Caco-2 (cell line): ENCODE results near the gene PLCB1. TPM values are rescaled to one million over a fixed set of nuclear protein-coding genes. Genes with fewer than 3 reads are reported as not detected.

Source experiments
- BruUV-seq: library from RNA; stranded (reverse); fragments of 400-500 nt; replicated peaks from 2 replicates; lab custom pipeline; 2021; lab: Mats Ljungman, UMichigan
- CTCF ChIA-PET: fragments of 300-600 bp; sonication (Branson Sonifier 250); formaldehyde crosslinking; loops from one replicate; lab custom pipeline; 2022; ENCODE audit warnings: antibody characterized with exemption; lab: Charles Lee
- POLR2A ChIA-PET: fragments of 300-600 bp; sonication (Branson Sonifier 250); formaldehyde crosslinking; loops from one replicate; lab custom pipeline; 2022; ENCODE audit warnings: antibody characterized with exemption; lab: Charles Lee
- DNase-seq, 2 experiments: peaks; one replicate each; pipeline versions ENCODE4 v3.0.0 to v3.0.0-alpha.2; 2020 to 2022
- H3K27me3 ChIP-seq: replicated peaks from 2 replicates; pipeline ENCODE4 v1.6.0; 2011; ENCODE audit warnings: low read length; ENCODE audit not compliant: control insufficient read depth, insufficient read depth
- H3K36me3 ChIP-seq: 2 replicates; pipeline ENCODE4 v1.5.1; 2011; ENCODE audit warnings: low read length; ENCODE audit not compliant: control insufficient read depth, insufficient read depth
- H3K4me1 ChIP-seq: fragments of 250-450 bp; sonication (Bioruptor Pico); 2 replicates; pipeline ENCODE4 v1.5.1; 2020; ENCODE audit warnings: mild to moderate bottlenecking
- H3K4me3 ChIP-seq: 2 replicates; pipeline ENCODE4 v1.5.1; 2011; ENCODE audit warnings: low read depth, mild to moderate bottlenecking, control low read depth, low read length
- H3K9me3 ChIP-seq: fragments of 250-450 bp; sonication (Bioruptor Pico); 2 replicates; pipeline ENCODE4 v1.5.1; 2020; ENCODE audit warnings: mild to moderate bottlenecking, moderate library complexity
- H3K27ac Mint-ChIP-seq: one replicate; pipeline ENCODE4 v1.8.0; 2022; ENCODE audit warnings: mixed read lengths; ENCODE audit not compliant: unreplicated experiment
- H3K27me3 Mint-ChIP-seq: one replicate; pipeline ENCODE4 v1.8.0; 2022; ENCODE audit warnings: mixed read lengths; ENCODE audit not compliant: insufficient read depth, unreplicated experiment
- H3K36me3 Mint-ChIP-seq: one replicate; pipeline ENCODE4 v1.8.0; 2022; ENCODE audit warnings: mild to moderate bottlenecking, mixed read lengths; ENCODE audit not compliant: insufficient read depth, unreplicated experiment
- H3K4me1 Mint-ChIP-seq: one replicate; pipeline ENCODE4 v1.8.0; 2022; ENCODE audit warnings: low read depth, mixed read lengths; ENCODE audit not compliant: unreplicated experiment
- H3K4me3 Mint-ChIP-seq: one replicate; pipeline ENCODE4 v1.8.0; 2022; ENCODE audit warnings: mild to moderate bottlenecking, moderate library complexity, mixed read lengths; ENCODE audit not compliant: unreplicated experiment
- H3K9me3 Mint-ChIP-seq: one replicate; pipeline ENCODE4 v1.8.0; 2022; ENCODE audit warnings: mixed read lengths; ENCODE audit not compliant: unreplicated experiment
- CTCF ChIP-seq, 2 experiments: fragments of 200-600 bp in 1 of 2; IDR thresholded peaks; 1 replicate in 1 of 2; 2 replicates in 1 of 2; pipeline versions ENCODE4 v1.5.1 to v1.8.0; 2011 to 2022; ENCODE audit warnings: antibody characterized with exemption in 1 of 2, control low read depth in 1 of 2, inconsistent platforms in 1 of 2, low read depth in 1 of 2, low read length in 1 of 2, mild to moderate bottlenecking in 1 of 2, moderate library complexity in 1 of 2; ENCODE audit not compliant: insufficient read depth in 1 of 2, severe bottlenecking in 1 of 2, unreplicated experiment in 1 of 2
- intact Hi-C: fragments of 100-400 bp; cut with micrococcal nuclease; formaldehyde crosslinking; loops from one replicate; pipeline ENCODE4 v1.10.0; 2022; ENCODE audit not compliant: unreplicated experiment
- total RNA-seq: library from RNA; stranded (reverse); gene quantifications from 2 replicates; pipeline ENCODE4 v1.2.3, GENCODE V29; 2022

PLCB1 gene
- total RNA-seq, 1 experiment from 2014 or later: 105 TPM

GRCh38 chr20:8842525-8842924, 710.5 kb downstream of the PLCB1 start:
- POLR2A ChIA-PET: no interaction called here

GRCh38 chr20:8844179-8844578, 712.1 kb downstream of the PLCB1 start:
- Mint-ChIP-seq H3K36me3 (no peaks in the 10 kb centered on the region), H3K27me3 (no peaks in the 10 kb centered on the region), H3K4me3 (no peak overlapping the region), H3K27ac (no peak overlapping the region), H3K9me3 (no peaks in the 10 kb centered on the region), H3K4me1 (peaks cover 5% of the 10 kb centered on the region)
- no peaks in the 10 kb centered on the region for H3K27me3 ChIP-seq
- POLR2A ChIA-PET: no interaction called here
- intact Hi-C loops: no loop called here
- no TSS peak for BruUV-seq
- no peaks in the 10 kb centered on the region for H3K9me3 ChIP-seq
- peaks cover 7% of the 10 kb centered on the region; the same call in 1 of the 2 replicates for H3K4me1 ChIP-seq
- H3K36me3 ChIP-seq: no peaks in the 10 kb centered on the region
- CTCF ChIA-PET: interaction anchor here (0.6 to 1.5 kb wide), 2 partner anchors 10 to 232 kb away, joined by 5 read pairs; no protein-coding TSS in a partner anchor
- peak in 1 of 2 experiments; percentile 3 for DNase-seq
- TF ChIP-seq CTCF (IDR thresholded peaks at IDR 0.05; ENCODE audit: insufficient read depth in 1 of 2, low read depth in 1 of 2, low read length in 1 of 2, severe bottlenecking in 1 of 2, unreplicated experiment in 1 of 2): no peak
- no peak overlapping the region for H3K4me3 ChIP-seq

More at GRCh38 chr20:8842525-8842924, 710.5 kb downstream of the PLCB1 start:
- Mint-ChIP-seq H3K4me1 (peaks cover 5% of the 10 kb centered on the region), H3K9me3 (no peaks in the 10 kb centered on the region), H3K4me3 (no peak overlapping the region), H3K36me3 (no peaks in the 10 kb centered on the region), H3K27ac (no peak overlapping the region), H3K27me3 (no peaks in the 10 kb centered on the region)
- no TSS peak for BruUV-seq
- Histone ChIP-seq H3K9me3 (no peaks in the 10 kb centered on the region), H3K36me3 (no peaks in the 10 kb centered on the region), H3K4me3 (no peak overlapping the region), H3K4me1 (peaks cover 7% of the 10 kb centered on the region; the same call in 1 of the 2 replicates), H3K27me3 (no peaks in the 10 kb centered on the region)
- no peak for DNase-seq
- intact Hi-C loops: no loop called here
- CTCF ChIA-PET: no interaction called here
- TF ChIP-seq CTCF (IDR thresholded peaks at IDR 0.05; ENCODE audit: insufficient read depth in 1 of 2, low read depth in 1 of 2, low read length in 1 of 2, severe bottlenecking in 1 of 2, unreplicated experiment in 1 of 2): no peak

GRCh38 chr20:8849990-8850389, 717.9 kb downstream of the PLCB1 start:
- Histone ChIP-seq H3K36me3 (no peaks in the 10 kb centered on the region), H3K4me3 (no peak overlapping the region), H3K4me1 (peaks cover 4% of the 10 kb centered on the region; the same call in 1 of the 2 replicates), H3K9me3 (no peaks in the 10 kb centered on the region), H3K27me3 (no peaks in the 10 kb centered on the region)
- TF ChIP-seq CTCF (IDR thresholded peaks at IDR 0.05; ENCODE audit: insufficient read depth in 1 of 2, low read depth in 1 of 2, low read length in 1 of 2, severe bottlenecking in 1 of 2, unreplicated experiment in 1 of 2): no peak
- no peak for DNase-seq
- CTCF ChIA-PET: no interaction called here
- Mint-ChIP-seq H3K4me3 (no peak overlapping the region), H3K9me3 (no peaks in the 10 kb centered on the region), H3K36me3 (no peaks in the 10 kb centered on the region), H3K27ac (no peak overlapping the region), H3K27me3 (no peaks in the 10 kb centered on the region), H3K4me1 (no peaks in the 10 kb centered on the region)
- no TSS peak for BruUV-seq
- intact Hi-C loops: loop anchor here (5.0 to 10.0 kb wide), 2 partner anchors 235 to 322 kb away; no protein-coding TSS in a partner anchor
- POLR2A ChIA-PET: no interaction called here
